DOHH2 (cell line): ENCODE measurements around the gene HORMAD2.

Experiments used
- H3F3A ChIP-seq: fragments of 200-600 bp; sonication (generic), shearing (Covaris generic); 2 replicates; pipeline ENCODE4 v1.6.0; 2016; ENCODE audit warnings: antibody characterized with exemption, mild to moderate bottlenecking; ENCODE audit not compliant: control insufficient read depth, insufficient read depth
- H3K27ac ChIP-seq: fragments of 200-600 bp; sonication (generic); 2 replicates; pipeline ENCODE4 v1.5.1; 2014; ENCODE audit warnings: low read depth, mild to moderate bottlenecking, low read length, moderate library complexity
- H3K27me3 ChIP-seq: fragments of 200-600 bp; sonication (generic); 2 replicates; pipeline ENCODE4 v1.6.1; 2014; ENCODE audit warnings: mild to moderate bottlenecking, low read length, mixed read lengths; ENCODE audit not compliant: control insufficient read depth
- H3K36me3 ChIP-seq: fragments of 200-600 bp; sonication (generic); 2 replicates; pipeline ENCODE4 v1.6.1; 2014; ENCODE audit warnings: mild to moderate bottlenecking, low read length, moderate library complexity, mixed read lengths; ENCODE audit not compliant: control insufficient read depth
- H3K4me1 ChIP-seq: fragments of 200-600 bp; sonication (generic); 2 replicates; pipeline ENCODE4 v1.6.1; 2014; ENCODE audit warnings: mild to moderate bottlenecking, low read length, mixed read lengths; ENCODE audit not compliant: control insufficient read depth
- H3K4me2 ChIP-seq: fragments of 200-600 bp; sonication (generic); 2 replicates; pipeline ENCODE4 v1.6.0; 2014; ENCODE audit warnings: mild to moderate bottlenecking, low read length, moderate library complexity
- H3K4me3 ChIP-seq: fragments of 200-600 bp; sonication (generic); 2 replicates; pipeline ENCODE4 v1.5.1; 2014; ENCODE audit warnings: mild to moderate bottlenecking, low read length, mixed read lengths
- H3K79me2 ChIP-seq: fragments of 200-600 bp; sonication (generic); 2 replicates; pipeline ENCODE4 v1.6.1; 2014; ENCODE audit warnings: mild to moderate bottlenecking, low read length, mixed read lengths; ENCODE audit not compliant: control insufficient read depth
- H3K9me2 ChIP-seq: fragments of 200-600 bp; sonication (generic); replicated peaks from 2 replicates; pipeline ENCODE4 v1.6.1; 2014; ENCODE audit warnings: mild to moderate bottlenecking, low read length, mixed read lengths; ENCODE audit not compliant: control insufficient read depth
- H3K9me3 ChIP-seq: fragments of 200-600 bp; sonication (generic); 2 replicates; pipeline ENCODE4 v1.6.1; 2014; ENCODE audit warnings: antibody characterized with exemption, low read length, mixed read lengths; ENCODE audit not compliant: control insufficient read depth, insufficient read depth
- H4K20me1 ChIP-seq: fragments of 200-600 bp; sonication (generic); 2 replicates; pipeline ENCODE4 v1.6.0; 2014; ENCODE audit warnings: low read depth, mild to moderate bottlenecking, antibody characterized with exemption, low read length, moderate library complexity; ENCODE audit not compliant: control insufficient read depth, insufficient read depth
- CTCF ChIP-seq: fragments of 200-600 bp; sonication (generic); IDR thresholded peaks from one replicate; pipeline ENCODE4 v1.5.1; 2014; ENCODE audit warnings: antibody characterized with exemption, mild to moderate bottlenecking, low read depth, low read length; ENCODE audit not compliant: poor library complexity, severe bottlenecking
- EZH2phosphoT487 ChIP-seq: fragments of 200-600 bp; sonication (generic); IDR thresholded peaks from 2 replicates; pipeline ENCODE4 v1.6.1; 2017; ENCODE audit warnings: borderline replicate concordance, mild to moderate bottlenecking, antibody characterized with exemption, low read length, moderate library complexity, mixed read lengths

Gene HORMAD2

GRCh38 chr22:30143265-30143664 is 63.0 kb downstream of the HORMAD2 start:
- no peak overlapping the region for H3K27ac ChIP-seq
- no peaks in the 10 kb centered on the region for H3F3A ChIP-seq
- H3K4me1 ChIP-seq, result no peaks in the 10 kb centered on the region
- no peak overlapping the region for H3K4me3 ChIP-seq
- TF ChIP-seq CTCF (no peak), EZH2phosphoT487 (no peak)
- peaks cover 23% of the 10 kb centered on the region for H3K27me3 ChIP-seq
- H4K20me1 ChIP-seq, result no peaks in the 10 kb centered on the region
- no peaks in the 10 kb centered on the region for H3K79me2 ChIP-seq
- no peaks in the 10 kb centered on the region for H3K9me2 ChIP-seq
- H3K9me3 ChIP-seq, result no peaks in the 10 kb centered on the region
- no peak overlapping the region for H3K4me2 ChIP-seq
- H3K36me3 ChIP-seq, result no peaks in the 10 kb centered on the region

GRCh38 chr22:30144391-30144790 is 64.1 kb downstream of the HORMAD2 start:
- no peaks in the 10 kb centered on the region for H3K9me2 ChIP-seq
- no peak for TF ChIP-seq EZH2phosphoT487
- no peak for TF ChIP-seq CTCF
- no peak overlapping the region for H3K4me2 ChIP-seq
- H3K79me2 ChIP-seq, result no peaks in the 10 kb centered on the region
- H3K4me1 ChIP-seq, result no peaks in the 10 kb centered on the region
- H3K9me3 ChIP-seq, result no peaks in the 10 kb centered on the region
- H3K4me3 ChIP-seq, result no peak overlapping the region
- no peaks in the 10 kb centered on the region for H3K36me3 ChIP-seq
- no peak overlapping the region for H3K27ac ChIP-seq
- peaks cover 23% of the 10 kb centered on the region for H3K27me3 ChIP-seq
- H3F3A ChIP-seq, result no peaks in the 10 kb centered on the region
- H4K20me1 ChIP-seq, result no peaks in the 10 kb centered on the region

GRCh38 chr22:30150212-30150611 is 69.9 kb downstream of the HORMAD2 start:
- Histone ChIP-seq H3K4me1 (peaks cover 10% of the 10 kb centered on the region), H3K27ac (no peak overlapping the region), H3K4me2 (no peak overlapping the region), H3K9me2 (no peaks in the 10 kb centered on the region), H3F3A (no peaks in the 10 kb centered on the region), H3K27me3 (peaks cover 14% of the 10 kb centered on the region), H3K36me3 (no peaks in the 10 kb centered on the region), H3K9me3 (no peaks in the 10 kb centered on the region), H3K79me2 (no peaks in the 10 kb centered on the region), H4K20me1 (no peaks in the 10 kb centered on the region), H3K4me3 (no peak overlapping the region)
- no peak for TF ChIP-seq EZH2phosphoT487
- no peak for TF ChIP-seq CTCF

GRCh38 chr22:30158277-30158676 is 78.0 kb downstream of the HORMAD2 start:
- Histone ChIP-seq H3K9me2 (no peaks in the 10 kb centered on the region), H3K4me2 (no peak overlapping the region), H3K27me3 (peaks cover 34% of the 10 kb centered on the region), H3K9me3 (no peaks in the 10 kb centered on the region), H3K27ac (no peak overlapping the region), H3K4me3 (no peak overlapping the region), H3K36me3 (no peaks in the 10 kb centered on the region), H4K20me1 (no peaks in the 10 kb centered on the region), H3F3A (no peaks in the 10 kb centered on the region), H3K79me2 (no peaks in the 10 kb centered on the region), H3K4me1 (no peaks in the 10 kb centered on the region)
- no peak for TF ChIP-seq EZH2phosphoT487
- no peak for TF ChIP-seq CTCF
